Measurements from ENCODE around the gene CPNE7.

The CPNE7 gene

GRCh38 chr16:89619840-89620239, 44.3 kb downstream of the CPNE7 start:
- Histone ChIP-seq H3K9me2 (replicated peaks; ENCODE audit: insufficient read depth, low read length) (no peaks in the 10 kb centered on the region), H2AFZ (ENCODE audit: low read depth, low read length, severe bottlenecking) (no peak overlapping the region)
- TF ChIP-seq CTCF (IDR thresholded peaks at IDR 0.05; ENCODE audit: insufficient read depth, low read length, poor library complexity, severe bottlenecking) (no peak), EZH2phosphoT487 (conservative IDR thresholded peaks at IDR 0.05; ENCODE audit: low read length) (no peak)

GRCh38 chr16:89620406-89620841, 44.9 kb downstream of the CPNE7 start:
- no peak overlapping the region for H3K9ac ChIP-seq (ENCODE audit: low read length)

More at GRCh38 chr16:89619840-89620239, 44.3 kb downstream of the CPNE7 start:
- H3K4me3 ChIP-seq (ENCODE audit: insufficient read depth, low read length, poor library complexity, severe bottlenecking): no peak overlapping the region
- no peaks in the 10 kb centered on the region for H3F3A ChIP-seq (ENCODE audit: insufficient read depth)
- no peak overlapping the region for H3K4me2 ChIP-seq (ENCODE audit: low read depth, low read length, poor library complexity, severe bottlenecking)
- no peaks in the 10 kb centered on the region for H3K79me2 ChIP-seq (ENCODE audit: insufficient read depth, low read length)
- H3K27me3 ChIP-seq (ENCODE audit: low read length): no peaks in the 10 kb centered on the region
- H3K36me3 ChIP-seq (ENCODE audit: low read length): no peaks in the 10 kb centered on the region
- H3K9ac ChIP-seq (ENCODE audit: low read length): no peak overlapping the region
- no peak overlapping the region for H3K27ac ChIP-seq (ENCODE audit: low read depth, low read length)
- H3K9me3 ChIP-seq (ENCODE audit: insufficient read depth, low read length): no peaks in the 10 kb centered on the region
- no peaks in the 10 kb centered on the region for H4K20me1 ChIP-seq (ENCODE audit: low read depth, low read length)

GRCh38 chr16:89621136-89621697, 45.7 kb downstream of the CPNE7 start:
- H4K20me1 ChIP-seq (ENCODE audit: low read depth, low read length): no peaks in the 10 kb centered on the region
- H3K27ac ChIP-seq (ENCODE audit: low read depth, low read length): no peak overlapping the region
- H3K9ac ChIP-seq (ENCODE audit: low read length): no peak overlapping the region
- H2AFZ ChIP-seq (ENCODE audit: low read depth, low read length, severe bottlenecking): no peak overlapping the region
- H3K4me2 ChIP-seq (ENCODE audit: low read depth, low read length, poor library complexity, severe bottlenecking): no peak overlapping the region
- H3K9me3 ChIP-seq (ENCODE audit: insufficient read depth, low read length): no peaks in the 10 kb centered on the region
- H3K9me2 ChIP-seq (replicated peaks; ENCODE audit: insufficient read depth, low read length): no peaks in the 10 kb centered on the region
- H3F3A ChIP-seq (ENCODE audit: insufficient read depth): no peaks in the 10 kb centered on the region
- no peaks in the 10 kb centered on the region for H3K27me3 ChIP-seq (ENCODE audit: low read length)
- no peaks in the 10 kb centered on the region for H3K79me2 ChIP-seq (ENCODE audit: insufficient read depth, low read length)
- no peaks in the 10 kb centered on the region for H3K36me3 ChIP-seq (ENCODE audit: low read length)
- no peak for TF ChIP-seq CTCF (IDR thresholded peaks at IDR 0.05; ENCODE audit: insufficient read depth, low read length, poor library complexity, severe bottlenecking)
- H3K4me3 ChIP-seq (ENCODE audit: insufficient read depth, low read length, poor library complexity, severe bottlenecking): no peak overlapping the region

More at GRCh38 chr16:89620406-89620841, 44.9 kb downstream of the CPNE7 start:
- Histone ChIP-seq H3K4me3 (ENCODE audit: insufficient read depth, low read length, poor library complexity, severe bottlenecking) (no peak overlapping the region), H3K27ac (ENCODE audit: low read depth, low read length) (no peak overlapping the region), H3K27me3 (ENCODE audit: low read length) (no peaks in the 10 kb centered on the region), H3K9me3 (ENCODE audit: insufficient read depth, low read length) (no peaks in the 10 kb centered on the region), H3K79me2 (ENCODE audit: insufficient read depth, low read length) (no peaks in the 10 kb centered on the region), H3K4me2 (ENCODE audit: low read depth, low read length, poor library complexity, severe bottlenecking) (no peak overlapping the region), H3K9me2 (replicated peaks; ENCODE audit: insufficient read depth, low read length) (no peaks in the 10 kb centered on the region), H3K36me3 (ENCODE audit: low read length) (no peaks in the 10 kb centered on the region), H4K20me1 (ENCODE audit: low read depth, low read length) (no peaks in the 10 kb centered on the region), H2AFZ (ENCODE audit: low read depth, low read length, severe bottlenecking) (no peak overlapping the region), H3F3A (ENCODE audit: insufficient read depth) (no peaks in the 10 kb centered on the region)
- no peak for TF ChIP-seq CTCF (IDR thresholded peaks at IDR 0.05; ENCODE audit: insufficient read depth, low read length, poor library complexity, severe bottlenecking)
- no peak for TF ChIP-seq EZH2phosphoT487 (conservative IDR thresholded peaks at IDR 0.05; ENCODE audit: low read length)

Measured in SU-DHL-6 (cell line).